Gastroesophageal sphincter (tissue), 4 donors: ENCODE measurements around the gene NFKBIA. TPM values are rescaled to one million over a fixed set of nuclear protein-coding genes. Genes with fewer than 3 reads are reported as not detected.
"Not testable (repeated sequence)": the region's sequence is repeated elsewhere in the genome, so short reads cannot be mapped to it uniquely, and the experiment has no call there.

Experiments
- ATAC-seq: fragments of 150-250 bp; one replicate; pipeline ENCODE4 v1.9.1; 2016; ENCODE audit warnings: mild to moderate bottlenecking, moderate library complexity
- H3K27ac ChIP-seq, 4 donors: fragments of 200-600 bp; sonication (generic) in 3 of 4; 1 replicate in 3 of 4; 2 replicates in 1 of 4; pipeline ENCODE4 v1.5.1; 2016 to 2019
- H3K27me3 ChIP-seq: fragments of 200-600 bp; sonication (generic); one replicate; pipeline ENCODE4 v1.5.1; 2019
- H3K36me3 ChIP-seq, 2 donors: fragments of 200-600 bp; sonication (generic); one replicate each; pipeline ENCODE4 v1.5.1; 2019; ENCODE audit warnings: control low read depth in 1 of 2
- H3K4me1 ChIP-seq, 3 donors: fragments of 200-600 bp; sonication (generic); 1 replicate in 2 of 3; 2 replicates in 1 of 3; pipeline ENCODE4 v1.5.1; 2016 to 2019; ENCODE audit warnings: control low read depth in 2 of 3
- H3K4me3 ChIP-seq, 2 donors: fragments of 200-600 bp; sonication (generic); one replicate each; pipeline ENCODE4 v1.5.1; 2019; ENCODE audit warnings: mild to moderate bottlenecking in 1 of 2, moderate library complexity in 1 of 2
- H3K9me3 ChIP-seq, 3 donors: fragments of 200-600 bp; sonication (generic); one replicate each; pipeline ENCODE4 v1.5.1; 2017 to 2019; ENCODE audit warnings: control low read depth in 2 of 3
- EP300 ChIP-seq: sonication (generic); formaldehyde crosslinking; IDR thresholded peaks from one replicate; pipeline ENCODE4 v1.6.1; 2017; ENCODE audit warnings: antibody characterized with exemption, mild to moderate bottlenecking
- POLR2A ChIP-seq, 2 donors: fragments of 450-650 bp; IDR thresholded peaks; one replicate each; pipeline ENCODE4 v1.6.1; 2017; ENCODE audit warnings: antibody characterized with exemption in 2 of 2, mild to moderate bottlenecking in 2 of 2, moderate library complexity in 1 of 2
- POLR2AphosphoS5 ChIP-seq: sonication (generic); formaldehyde crosslinking; IDR thresholded peaks from one replicate; pipeline ENCODE4 v1.6.1; 2017; ENCODE audit warnings: antibody characterized with exemption
- WGBS, 2 donors: methylation state at CpG; one replicate each; pipeline ENCODE4 v1.1.5; 2018; ENCODE audit warnings: low coverage in 1 of 2; 5-methylcytosine and 5-hydroxymethylcytosine counted together
- total RNA-seq, 4 donors: library from RNA; depleted of rRNA; stranded (reverse); fragments of >200 nt; gene quantifications; one replicate each; pipeline ENCODE4 v1.1.0, GENCODE V29; 2016
- TF ChIP-seq, protein P1 (sequence below), 4 experiments: fragments of 200-600 bp in 2 of 4; fragments of 450-650 bp in 2 of 4; sonication (generic) in 1 of 4; IDR thresholded peaks; one replicate each; pipeline ENCODE4 v1.5.1; 2017 to 2019; ENCODE audit warnings: antibody characterized with exemption in 4 of 4, mild to moderate bottlenecking in 2 of 4, moderate library complexity in 2 of 4

NFKBIA gene
- total RNA-seq, 4 donors from 2014 or later: 285 to 493 (median 341) TPM

DNA sequence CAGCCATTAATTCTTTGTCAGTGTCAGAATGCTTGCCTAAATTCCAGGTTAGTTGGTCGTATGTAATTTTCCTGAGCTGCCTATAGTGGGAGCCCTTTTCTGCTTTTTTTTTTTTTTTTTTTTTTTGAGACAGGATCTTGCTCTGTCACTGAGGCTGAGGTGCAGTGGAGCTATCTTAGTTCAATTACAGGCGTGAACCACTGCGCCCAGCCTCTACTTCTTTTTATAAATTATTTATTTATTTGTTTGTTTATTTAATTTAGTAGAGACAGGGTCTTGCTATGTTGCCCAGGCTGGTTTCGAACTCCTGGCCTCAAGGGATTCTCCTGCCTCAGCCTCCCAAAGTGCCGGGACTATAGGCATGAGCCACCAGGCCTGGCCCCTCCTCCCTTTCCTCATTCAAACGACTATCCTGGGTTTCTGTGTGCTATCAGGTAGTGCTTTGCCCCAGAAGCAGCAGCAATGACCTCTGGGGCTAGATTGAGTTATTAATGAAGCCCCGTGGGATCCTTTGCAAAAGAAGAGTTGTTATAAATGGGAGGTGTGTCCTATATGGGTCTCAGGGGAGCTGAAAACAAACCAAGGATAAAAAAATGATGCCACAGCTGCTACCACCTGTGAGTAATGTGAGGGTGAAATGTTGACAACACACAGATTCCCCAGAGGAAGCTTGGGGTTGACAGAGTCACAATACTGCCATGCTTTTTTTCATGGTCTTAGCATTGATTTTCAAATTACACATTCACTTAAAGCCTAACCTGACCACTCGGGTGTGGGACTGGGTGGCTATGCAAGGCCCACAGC, 34.6 kb upstream of the NFKBIA start:
- H3K27ac ChIP-seq: no peak overlapping the region
- TF ChIP-seq EP300: no peak
- no peaks in the 10 kb centered on the region for H3K36me3 ChIP-seq
- WGBS, 2 donors: 55 to 56% methylated on average over 4 of the region's 8 CpGs
- no peak overlapping the region for H3K4me3 ChIP-seq
- no peaks in the 10 kb centered on the region for H3K27me3 ChIP-seq
- H3K4me1 ChIP-seq: no peaks in the 10 kb centered on the region
- H3K9me3 ChIP-seq: peaks cover 0 to 5% (median 0%) of the 10 kb centered on the region in 3 donors
- no peak for ATAC-seq

DNA sequence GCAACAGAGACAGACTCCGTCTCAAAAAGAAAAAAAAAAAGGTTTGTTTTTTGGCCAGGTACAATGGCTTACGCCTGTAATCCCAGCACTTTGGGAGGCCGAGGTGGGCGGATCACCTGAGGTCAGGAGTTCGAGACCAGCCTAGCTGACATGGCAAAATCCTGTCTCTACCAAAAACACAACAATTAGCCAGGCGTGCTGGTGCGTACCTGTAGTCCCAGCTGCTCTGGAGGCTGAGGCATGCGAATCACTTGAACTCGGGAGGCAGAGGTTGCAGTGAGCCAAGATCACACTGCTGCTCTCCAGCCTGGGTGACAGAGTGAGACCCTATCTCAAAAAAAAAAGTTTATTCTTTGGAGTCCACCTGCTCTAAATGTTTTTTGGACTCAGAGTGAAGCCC, 33.9 kb upstream of the NFKBIA start:
- not testable (repeated sequence) for ATAC-seq, H3K36me3 ChIP-seq, H3K4me1 ChIP-seq, H3K27me3 ChIP-seq, H3K27ac ChIP-seq, H3K9me3 ChIP-seq, H3K4me3 ChIP-seq
- 88 to 100% methylated on average over 4 to 8 of the region's 9 CpGs for WGBS, 2 donors

DNA sequence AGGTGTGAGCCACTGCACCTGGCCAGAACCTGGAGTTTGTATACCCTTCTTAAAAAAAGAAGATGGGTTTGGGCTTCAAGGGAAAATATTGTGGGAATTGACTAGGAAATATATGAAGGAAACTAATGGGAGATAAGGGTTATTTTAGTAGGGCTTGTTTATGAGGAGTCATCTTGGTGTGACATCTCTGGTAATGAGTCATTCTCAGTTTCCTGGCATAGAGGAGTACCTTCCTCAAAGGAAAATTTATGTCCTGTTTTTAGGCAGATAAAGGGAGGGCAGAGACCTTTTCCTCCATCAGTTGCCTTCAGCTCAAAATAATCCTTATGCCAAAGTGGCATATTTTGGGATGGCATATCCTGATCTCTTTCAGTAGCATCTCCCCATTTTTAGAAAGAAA, 30.6 kb upstream of the NFKBIA start:
- Histone ChIP-seq H3K36me3 (no peaks in the 10 kb centered on the region), H3K27ac (no peak overlapping the region), H3K9me3 (peaks cover 0 to 5% (median 0%) of the 10 kb centered on the region in 3 donors), H3K4me1 (no peaks in the 10 kb centered on the region), H3K4me3 (no peak overlapping the region), H3K27me3 (no peaks in the 10 kb centered on the region)
- ATAC-seq: no peak
- TF ChIP-seq, protein P1, sequence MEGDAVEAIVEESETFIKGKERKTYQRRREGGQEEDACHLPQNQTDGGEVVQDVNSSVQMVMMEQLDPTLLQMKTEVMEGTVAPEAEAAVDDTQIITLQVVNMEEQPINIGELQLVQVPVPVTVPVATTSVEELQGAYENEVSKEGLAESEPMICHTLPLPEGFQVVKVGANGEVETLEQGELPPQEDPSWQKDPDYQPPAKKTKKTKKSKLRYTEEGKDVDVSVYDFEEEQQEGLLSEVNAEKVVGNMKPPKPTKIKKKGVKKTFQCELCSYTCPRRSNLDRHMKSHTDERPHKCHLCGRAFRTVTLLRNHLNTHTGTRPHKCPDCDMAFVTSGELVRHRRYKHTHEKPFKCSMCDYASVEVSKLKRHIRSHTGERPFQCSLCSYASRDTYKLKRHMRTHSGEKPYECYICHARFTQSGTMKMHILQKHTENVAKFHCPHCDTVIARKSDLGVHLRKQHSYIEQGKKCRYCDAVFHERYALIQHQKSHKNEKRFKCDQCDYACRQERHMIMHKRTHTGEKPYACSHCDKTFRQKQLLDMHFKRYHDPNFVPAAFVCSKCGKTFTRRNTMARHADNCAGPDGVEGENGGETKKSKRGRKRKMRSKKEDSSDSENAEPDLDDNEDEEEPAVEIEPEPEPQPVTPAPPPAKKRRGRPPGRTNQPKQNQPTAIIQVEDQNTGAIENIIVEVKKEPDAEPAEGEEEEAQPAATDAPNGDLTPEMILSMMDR (IDR thresholded peaks at IDR 0.05): no peak
- TF ChIP-seq POLR2A (IDR thresholded peaks at IDR 0.05): no peak
- no peak for TF ChIP-seq POLR2AphosphoS5
- no peak for TF ChIP-seq EP300

DNA sequence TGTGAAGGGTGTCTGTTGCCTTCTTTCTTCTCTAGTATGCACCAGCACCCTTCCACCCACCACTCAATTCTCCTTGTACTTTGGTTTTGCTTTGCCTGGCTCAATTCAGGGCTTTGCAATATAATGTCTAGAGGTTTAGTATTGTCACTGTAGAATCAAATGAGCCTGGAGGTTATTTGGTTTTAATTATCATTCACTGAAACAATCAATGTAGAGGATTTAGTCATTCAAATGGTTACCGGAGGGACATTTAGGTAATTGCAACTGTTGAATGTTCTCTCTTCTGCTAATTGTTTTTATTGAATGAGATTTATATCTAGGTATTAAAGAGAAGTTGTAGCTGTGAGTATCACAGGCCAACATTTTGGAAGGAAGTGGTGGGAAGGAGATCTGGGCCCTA, 29.3 kb upstream of the NFKBIA start:
- Histone ChIP-seq H3K27me3 (no peaks in the 10 kb centered on the region), H3K27ac (no peak overlapping the region), H3K4me1 (no peaks in the 10 kb centered on the region), H3K9me3 (peaks cover 0 to 5% (median 0%) of the 10 kb centered on the region in 3 donors), H3K36me3 (no peaks in the 10 kb centered on the region), H3K4me3 (no peak overlapping the region)
- WGBS, 2 donors: 92 to 100% methylated on average over 1 of the region's 1 CpG
- ATAC-seq: no peak
- no peak for TF ChIP-seq EP300

DNA sequence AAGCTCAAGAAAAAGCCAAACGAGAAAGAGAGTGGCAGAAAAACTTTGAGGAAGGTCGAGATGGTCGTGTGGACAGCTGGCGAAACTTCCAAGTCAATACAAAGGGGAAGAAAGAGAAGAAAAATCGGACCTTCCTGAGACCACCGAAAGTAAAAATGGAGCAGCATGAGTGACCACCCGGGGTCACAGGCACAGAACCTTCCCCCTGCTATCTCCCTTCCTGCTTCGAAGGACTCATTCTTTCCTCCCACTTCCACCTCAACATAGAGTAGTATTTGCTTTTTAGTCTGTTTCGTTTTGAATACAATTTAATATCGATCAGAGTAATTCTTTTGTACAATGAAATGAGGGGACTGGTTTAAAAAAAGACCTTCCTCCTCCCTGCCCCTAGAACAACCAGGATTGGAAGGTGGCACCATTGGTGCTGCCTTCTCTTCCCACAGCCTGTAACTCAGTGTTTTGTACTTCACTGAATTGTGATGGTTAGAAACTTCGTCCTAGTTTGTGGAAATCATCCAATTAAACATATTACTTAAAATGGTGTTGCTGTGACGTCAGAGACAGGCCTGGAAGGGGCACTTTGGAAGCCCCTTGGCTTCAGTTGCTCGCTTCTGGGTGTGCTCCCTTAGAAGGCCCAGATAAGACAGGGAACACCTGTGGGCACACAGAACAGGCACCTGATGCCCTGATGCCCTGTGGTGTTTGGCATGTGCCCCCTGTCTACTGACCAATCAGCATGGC, 26.1 kb upstream of the NFKBIA start:
- H3K27me3 ChIP-seq: no peaks in the 10 kb centered on the region
- H3K27ac ChIP-seq: no peak overlapping the region
- H3K4me1 ChIP-seq: no peaks in the 10 kb centered on the region
- ATAC-seq: no peak
- H3K36me3 ChIP-seq: no peaks in the 10 kb centered on the region
- TF ChIP-seq EP300: no peak
- TF ChIP-seq, protein P1 (IDR thresholded peaks at IDR 0.05): no peak
- TF ChIP-seq POLR2AphosphoS5: no peak
- TF ChIP-seq POLR2A (IDR thresholded peaks at IDR 0.05): no peak
- WGBS, 2 donors: 70 to 76% methylated on average over 10 to 12 of the region's 13 CpGs
- H3K9me3 ChIP-seq: peaks cover 0 to 5% (median 0%) of the 10 kb centered on the region in 3 donors
- no peak overlapping the region for H3K4me3 ChIP-seq

DNA sequence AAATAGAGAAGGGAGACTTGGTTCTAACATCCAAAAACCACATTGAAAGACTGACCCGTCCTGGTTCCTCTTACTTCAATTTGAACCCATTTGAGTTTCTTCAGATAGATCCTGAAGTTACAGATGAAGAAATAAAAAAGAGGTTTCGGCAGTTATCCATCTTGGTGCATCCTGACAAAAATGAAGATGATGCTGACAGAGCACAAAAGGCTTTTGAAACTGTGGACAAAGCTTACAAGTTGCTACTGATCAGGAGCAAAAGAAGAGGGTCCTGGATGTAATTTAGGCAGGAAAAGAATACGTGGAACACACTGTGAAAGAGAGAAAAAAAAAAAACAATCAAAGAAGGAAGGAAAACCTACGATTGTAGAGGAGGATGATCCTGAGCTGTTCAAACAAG, 25.4 kb upstream of the NFKBIA start:
- WGBS, 2 donors: 58 to 64% methylated on average over 4 of the region's 4 CpGs
- TF ChIP-seq, protein P1 (IDR thresholded peaks at IDR 0.05): no peak
- TF ChIP-seq EP300 (no peak), POLR2A (IDR thresholded peaks at IDR 0.05) (no peak), POLR2AphosphoS5 (no peak)

More for the DNA sequence above, 25.4 kb upstream of the NFKBIA start:
- Histone ChIP-seq H3K4me3 (no peak overlapping the region), H3K27me3 (no peaks in the 10 kb centered on the region), H3K4me1 (no peaks in the 10 kb centered on the region), H3K27ac (no peak overlapping the region), H3K9me3 (no peaks in the 10 kb centered on the region), H3K36me3 (no peaks in the 10 kb centered on the region)
- no peak for ATAC-seq
